Measurements from ENCODE around the gene UGT1A3. TPM values are rescaled to one million over a fixed set of nuclear protein-coding genes. Genes with fewer than 3 reads are reported as not detected.
"Not testable (repeated sequence)": the region's sequence is repeated elsewhere in the genome, so short reads cannot be mapped to it uniquely, and the experiment has no call there.

Gene UGT1A3
- total RNA-seq, 2 experiments from 2014 or later, result not detected

- CTCF ChIA-PET, result no interaction called here
- POLR2A ChIA-PET, result no interaction called here
- Histone ChIP-seq H3K4me1 (ENCODE audit: insufficient read depth, low read length) (no peaks in the 10 kb centered on the region), H3K9me3 (ENCODE audit: control insufficient read depth in 1 of 2, insufficient read depth in 1 of 2, low read length in 2 of 2) (peaks cover 3 to 4% of the 10 kb centered on the region in 2 experiments), H3K27ac (ENCODE audit: low read depth in 1 of 2, low read length in 2 of 2) (no peak overlapping the region), H3K4me3 (ENCODE audit: low read length) (no peak overlapping the region), H3K36me3 (ENCODE audit: insufficient read depth, low read length) (no peaks in the 10 kb centered on the region), H3K27me3 (ENCODE audit: control insufficient read depth in 1 of 2, insufficient read depth in 2 of 2, low read length in 2 of 2) (peaks cover 0 to 4% of the 10 kb centered on the region in 2 experiments)
- no peak for ATAC-seq (ENCODE audit: poor library complexity)
- TF ChIP-seq, protein P1, sequence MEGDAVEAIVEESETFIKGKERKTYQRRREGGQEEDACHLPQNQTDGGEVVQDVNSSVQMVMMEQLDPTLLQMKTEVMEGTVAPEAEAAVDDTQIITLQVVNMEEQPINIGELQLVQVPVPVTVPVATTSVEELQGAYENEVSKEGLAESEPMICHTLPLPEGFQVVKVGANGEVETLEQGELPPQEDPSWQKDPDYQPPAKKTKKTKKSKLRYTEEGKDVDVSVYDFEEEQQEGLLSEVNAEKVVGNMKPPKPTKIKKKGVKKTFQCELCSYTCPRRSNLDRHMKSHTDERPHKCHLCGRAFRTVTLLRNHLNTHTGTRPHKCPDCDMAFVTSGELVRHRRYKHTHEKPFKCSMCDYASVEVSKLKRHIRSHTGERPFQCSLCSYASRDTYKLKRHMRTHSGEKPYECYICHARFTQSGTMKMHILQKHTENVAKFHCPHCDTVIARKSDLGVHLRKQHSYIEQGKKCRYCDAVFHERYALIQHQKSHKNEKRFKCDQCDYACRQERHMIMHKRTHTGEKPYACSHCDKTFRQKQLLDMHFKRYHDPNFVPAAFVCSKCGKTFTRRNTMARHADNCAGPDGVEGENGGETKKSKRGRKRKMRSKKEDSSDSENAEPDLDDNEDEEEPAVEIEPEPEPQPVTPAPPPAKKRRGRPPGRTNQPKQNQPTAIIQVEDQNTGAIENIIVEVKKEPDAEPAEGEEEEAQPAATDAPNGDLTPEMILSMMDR (IDR thresholded peaks at IDR 0.05), result no peak
- H3K4me1 Mint-ChIP-seq (ENCODE audit: low read depth), result no peaks in the 10 kb centered on the region
- H3K4me3 Mint-ChIP-seq, result no peak overlapping the region
- no peak overlapping the region for H3K27ac Mint-ChIP-seq
- no peaks in the 10 kb centered on the region for H3K36me3 Mint-ChIP-seq (ENCODE audit: low read depth)
- H3K9me3 Mint-ChIP-seq, result peaks cover 3% of the 10 kb centered on the region
- H3K27me3 Mint-ChIP-seq, result peaks cover 13% of the 10 kb centered on the region
- DNase-seq, result no peak
- intact Hi-C loops (cut with DNase I, micrococcal nuclease), result no loop called here
These were observed 28.7 kb upstream of the UGT1A3 start for GRCh38 chr2:233700028-233700635.

DNA sequence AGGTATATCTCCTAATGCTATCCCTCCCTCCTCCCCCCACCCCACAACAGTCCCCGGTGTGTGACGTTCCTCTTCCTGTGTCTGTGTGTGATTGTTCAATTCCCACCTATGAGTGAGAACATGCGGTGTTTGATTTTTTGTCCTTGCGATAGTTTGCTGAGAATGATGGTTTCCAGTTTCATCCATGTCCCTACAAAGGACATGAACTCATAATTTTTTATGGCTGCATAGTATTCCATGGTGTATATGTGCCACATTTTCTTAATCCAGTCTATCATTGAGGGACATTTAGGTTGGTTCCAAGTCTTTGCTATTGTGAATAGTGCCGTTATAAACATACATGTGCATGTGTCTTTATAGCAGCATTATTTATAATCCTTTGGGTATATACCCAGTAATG is 28.0 kb upstream of the UGT1A3 start:
- POLR2A ChIA-PET; ATAC-seq (ENCODE audit: poor library complexity); H3K36me3 ChIP-seq (ENCODE audit: insufficient read depth, low read length); CTCF ChIA-PET; DNase-seq; H3K9me3 ChIP-seq (ENCODE audit: control insufficient read depth in 1 of 2, insufficient read depth in 1 of 2, low read length in 2 of 2); H3K4me1 ChIP-seq (ENCODE audit: insufficient read depth, low read length); intact Hi-C loops (cut with DNase I, micrococcal nuclease); H3K27ac Mint-ChIP-seq; H3K27ac ChIP-seq (ENCODE audit: low read depth in 1 of 2, low read length in 2 of 2); H3K4me1 Mint-ChIP-seq (ENCODE audit: low read depth); H3K4me3 ChIP-seq (ENCODE audit: low read length); H3K27me3 ChIP-seq (ENCODE audit: control insufficient read depth in 1 of 2, insufficient read depth in 2 of 2, low read length in 2 of 2); H3K9me3 Mint-ChIP-seq; H3K36me3 Mint-ChIP-seq (ENCODE audit: low read depth); H3K4me3 Mint-ChIP-seq: not testable (repeated sequence)
- peaks cover 17% of the 10 kb centered on the region for H3K27me3 Mint-ChIP-seq

- Mint-ChIP-seq H3K9me3 (peaks cover 3% of the 10 kb centered on the region), H3K27me3 (peaks cover 20% of the 10 kb centered on the region), H3K4me1 (ENCODE audit: low read depth) (no peaks in the 10 kb centered on the region), H3K4me3 (no peak overlapping the region), H3K36me3 (ENCODE audit: low read depth) (no peaks in the 10 kb centered on the region), H3K27ac (no peak overlapping the region)
- Histone ChIP-seq H3K27me3 (ENCODE audit: control insufficient read depth in 1 of 2, insufficient read depth in 2 of 2, low read length in 2 of 2) (peaks cover 0 to 4% of the 10 kb centered on the region in 2 experiments), H3K9me3 (ENCODE audit: control insufficient read depth in 1 of 2, insufficient read depth in 1 of 2, low read length in 2 of 2) (peaks cover 3 to 4% of the 10 kb centered on the region in 2 experiments), H3K4me1 (ENCODE audit: insufficient read depth, low read length) (no peaks in the 10 kb centered on the region), H3K27ac (ENCODE audit: low read depth in 1 of 2, low read length in 2 of 2) (no peak overlapping the region), H3K4me3 (ENCODE audit: low read length) (no peak overlapping the region), H3K36me3 (ENCODE audit: insufficient read depth, low read length) (no peaks in the 10 kb centered on the region)
- ChIA-PET POLR2A (no interaction called here), CTCF (no interaction called here)
- TF ChIP-seq, protein P1 (IDR thresholded peaks at IDR 0.05), result no peak
- no peak for ATAC-seq (ENCODE audit: poor library complexity)
- no peak for DNase-seq
- intact Hi-C loops (cut with DNase I, micrococcal nuclease), result no loop called here
These were observed 26.6 kb upstream of the UGT1A3 start for GRCh38 chr2:233702238-233702637.

GRCh38 chr2:233705911-233706506 is 22.8 kb upstream of the UGT1A3 start:
- no peak for ATAC-seq (ENCODE audit: poor library complexity)

More at GRCh38 chr2:233705911-233706506, 22.8 kb upstream of the UGT1A3 start:
- Mint-ChIP-seq H3K27ac (no peak overlapping the region), H3K36me3 (ENCODE audit: low read depth) (no peaks in the 10 kb centered on the region), H3K4me3 (no peak overlapping the region), H3K9me3 (peaks cover 3% of the 10 kb centered on the region), H3K4me1 (ENCODE audit: low read depth) (no peaks in the 10 kb centered on the region), H3K27me3 (peaks cover 19% of the 10 kb centered on the region)
- no peaks in the 10 kb centered on the region for H3K4me1 ChIP-seq (ENCODE audit: insufficient read depth, low read length)
- DNase-seq, result no peak
- ChIA-PET CTCF (no interaction called here), POLR2A (no interaction called here)
- H3K4me3 ChIP-seq (ENCODE audit: low read length), result no peak overlapping the region
- intact Hi-C loops (cut with DNase I, micrococcal nuclease), result no loop called here
- TF ChIP-seq, protein P1 (IDR thresholded peaks at IDR 0.05), result no peak
- H3K9me3 ChIP-seq (ENCODE audit: control insufficient read depth in 1 of 2, insufficient read depth in 1 of 2, low read length in 2 of 2), result peaks cover 3 to 4% of the 10 kb centered on the region in 2 experiments
- no peak overlapping the region for H3K27ac ChIP-seq (ENCODE audit: low read depth in 1 of 2, low read length in 2 of 2)
- H3K27me3 ChIP-seq (ENCODE audit: control insufficient read depth in 1 of 2, insufficient read depth in 2 of 2, low read length in 2 of 2), result peaks cover 0 to 6% of the 10 kb centered on the region in 2 experiments
- H3K36me3 ChIP-seq (ENCODE audit: insufficient read depth, low read length), result no peaks in the 10 kb centered on the region
